PC-3 (cell line): Measurements from ENCODE around the gene ZNF236. TPM values are rescaled to one million over a fixed set of nuclear protein-coding genes. Genes with fewer than 3 reads are reported as not detected.
"Not testable (repeated sequence)": the region's sequence is repeated elsewhere in the genome, so short reads cannot be mapped to it uniquely, and the experiment has no call there.

Source experiments
- ATAC-seq: fragments of 200-7000 bp; cut with Tn5 transposase; 2 replicates; pipeline ENCODE4 v1.9.1; 2020; ENCODE audit warnings: mild to moderate bottlenecking, moderate library complexity
- BruUV-seq: library from RNA; stranded (reverse); fragments of 400-500 nt; replicated peaks from 2 replicates; lab custom pipeline; 2021; lab: Mats Ljungman, UMichigan
- CTCF ChIA-PET: fragments of 300-600 bp; sonication (Branson Sonifier 250); formaldehyde crosslinking; loops from one replicate; lab custom pipeline; 2022; ENCODE audit warnings: antibody characterized with exemption; lab: Charles Lee
- POLR2A ChIA-PET: fragments of 300-600 bp; sonication (Branson Sonifier 250); formaldehyde crosslinking; loops from one replicate; lab custom pipeline; 2022; ENCODE audit warnings: antibody characterized with exemption; ENCODE audit not compliant: unreplicated experiment; lab: Charles Lee
- DNase-seq: peaks from one replicate; pipeline ENCODE4 v3.0.0-alpha.2; 2015
- H2AFZ ChIP-seq: fragments of 300-600 bp; sonication (generic); 2 replicates; pipeline ENCODE4 v1.6.0; 2016; ENCODE audit warnings: antibody characterized with exemption, low read length
- H3F3A ChIP-seq: fragments of 300-600 bp; sonication (generic); one replicate; pipeline ENCODE4 v1.6.0; 2017; ENCODE audit warnings: antibody characterized with exemption, low read length, control low read depth, mild to moderate bottlenecking; ENCODE audit not compliant: unreplicated experiment
- H3K27ac ChIP-seq: fragments of 300-600 bp; sonication (generic); 2 replicates; pipeline ENCODE4 v1.5.1; 2016; ENCODE audit warnings: mild to moderate bottlenecking, low read length
- H3K27me3 ChIP-seq: fragments of 300-600 bp; sonication (generic); 2 replicates; pipeline ENCODE4 v1.6.1; 2016; ENCODE audit warnings: low read length, mixed read lengths
- H3K36me3 ChIP-seq: fragments of 300-600 bp; sonication (generic); 2 replicates; pipeline ENCODE4 v1.6.1; 2016; ENCODE audit warnings: low read depth, mixed run types, low read length, mixed read lengths
- H3K4me1 ChIP-seq: fragments of 300-600 bp; sonication (generic); 2 replicates; pipeline ENCODE4 v1.5.1; 2016; ENCODE audit warnings: low read length; ENCODE audit not compliant: insufficient read depth
- H3K4me2 ChIP-seq: fragments of 300-600 bp; sonication (generic); 2 replicates; pipeline ENCODE4 v1.6.0; 2016; ENCODE audit warnings: low read length
- H3K4me3 ChIP-seq: fragments of 300-600 bp; sonication (generic); 2 replicates; pipeline ENCODE4 v1.5.1; 2016; ENCODE audit warnings: mild to moderate bottlenecking, low read length, mixed read lengths
- H3K79me2 ChIP-seq: fragments of 300-600 bp; sonication (generic); 2 replicates; pipeline ENCODE4 v1.6.1; 2017; ENCODE audit warnings: low read length, mixed read lengths
- H3K9ac ChIP-seq: fragments of 300-600 bp; sonication (generic); 2 replicates; pipeline ENCODE4 v1.6.0; 2016; ENCODE audit warnings: mild to moderate bottlenecking, low read length
- H3K9me2 ChIP-seq: fragments of 300-600 bp; sonication (generic); replicated peaks from 2 replicates; pipeline ENCODE4 v1.6.1; 2016; ENCODE audit warnings: mixed run types, low read length, mixed read lengths
- H3K9me3 ChIP-seq: fragments of 300-600 bp; sonication (generic); 2 replicates; pipeline ENCODE4 v1.6.1; 2016; ENCODE audit warnings: low read length, mixed read lengths
- H4K20me1 ChIP-seq: fragments of 300-600 bp; sonication (generic); 2 replicates; pipeline ENCODE4 v1.6.1; 2016; ENCODE audit warnings: low read length, mixed read lengths
- CTCF ChIP-seq: fragments of 300-600 bp; sonication (generic); conservative IDR thresholded peaks from 2 replicates; pipeline ENCODE4 v1.5.1; 2017; ENCODE audit warnings: antibody characterized with exemption, low read depth, mild to moderate bottlenecking, low read length
- EZH2 ChIP-seq: fragments of 300-600 bp; sonication (generic); IDR thresholded peaks from one replicate; pipeline ENCODE4 v1.6.1; 2017; ENCODE audit warnings: antibody characterized with exemption, mild to moderate bottlenecking, low read length; ENCODE audit not compliant: unreplicated experiment
- EZH2phosphoT487 ChIP-seq: fragments of 300-600 bp; sonication (generic); IDR thresholded peaks from 2 replicates; pipeline ENCODE4 v1.6.1; 2018; ENCODE audit warnings: mild to moderate bottlenecking, antibody characterized with exemption, low read length, borderline replicate concordance
- intact Hi-C: fragments of 100-400 bp; cut with micrococcal nuclease; formaldehyde crosslinking; loops from 2 replicates; pipeline ENCODE4 v1.9.0; 2023
- total RNA-seq: library from RNA; depleted of rRNA; stranded (reverse); fragments of >200 nt; gene quantifications from 2 replicates; pipeline ENCODE4 v1.2.3, GENCODE V29; 2014

ZNF236 gene
- total RNA-seq, 1 experiment from 2014 or later: 7.7 TPM

DNA sequence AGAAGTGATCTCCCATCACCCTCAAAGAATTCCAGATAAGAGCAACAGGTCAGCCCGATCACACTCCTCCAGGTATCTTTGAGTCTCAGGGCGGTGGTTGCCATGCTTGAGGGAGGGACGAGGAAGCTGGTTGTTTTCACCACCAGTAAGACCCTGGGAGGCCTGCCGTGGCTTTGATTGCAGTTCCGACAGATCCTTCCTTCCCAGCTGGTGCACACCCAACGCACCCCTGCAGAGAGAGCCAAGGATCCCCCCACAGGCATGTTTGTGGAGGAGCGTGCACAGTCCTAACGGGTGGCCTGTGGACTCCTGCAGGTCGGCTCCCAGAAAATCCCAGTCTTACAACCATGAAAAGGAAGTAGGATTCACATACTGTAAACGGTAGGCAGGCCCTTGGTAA is 13.8 kb upstream of the ZNF236 start:
- no TSS peak for BruUV-seq
- Histone ChIP-seq H3K9me3 (no peaks in the 10 kb centered on the region), H3K4me1 (no peaks in the 10 kb centered on the region; the same call in 1 of the 2 replicates), H3K27me3 (no peaks in the 10 kb centered on the region), H3K4me2 (no peak overlapping the region), H2AFZ (no peak overlapping the region), H3K4me3 (no peak overlapping the region), H3F3A (no peaks in the 10 kb centered on the region), H4K20me1 (no peaks in the 10 kb centered on the region), H3K36me3 (no peaks in the 10 kb centered on the region), H3K27ac (no peak overlapping the region), H3K79me2 (no peaks in the 10 kb centered on the region), H3K9me2 (no peaks in the 10 kb centered on the region), H3K9ac (no peak overlapping the region)
- CTCF ChIA-PET: no interaction called here
- DNase-seq (no peak), ATAC-seq (no peak)
- intact Hi-C loops: no loop called here
- POLR2A ChIA-PET: no interaction called here
- no peak for TF ChIP-seq EZH2phosphoT487
- no peak for TF ChIP-seq CTCF
- no peak for TF ChIP-seq EZH2

DNA sequence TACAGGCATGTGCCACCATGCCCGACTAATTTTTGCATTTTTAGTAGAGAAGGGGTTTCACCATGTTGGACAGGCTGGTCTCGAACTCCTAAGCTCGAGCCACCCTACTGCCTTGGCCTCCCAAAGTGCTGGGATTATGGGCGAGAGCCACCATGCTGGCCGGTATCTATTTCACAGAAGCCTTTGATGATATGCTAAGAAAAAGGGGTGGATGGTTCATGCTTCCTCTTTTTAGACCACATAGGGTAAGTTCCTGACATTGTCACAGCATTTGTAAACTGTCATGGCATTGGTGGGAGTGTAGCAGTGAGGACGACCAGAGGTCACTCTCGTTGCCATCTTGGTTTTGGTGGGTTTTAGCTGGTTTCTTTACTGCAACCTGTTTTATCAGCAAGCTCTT is 10.8 kb upstream of the ZNF236 start:
- CTCF ChIA-PET, POLR2A ChIA-PET, BruUV-seq: not testable (repeated sequence)

GRCh38 chr18:76814256-76814655 is 8.1 kb upstream of the ZNF236 start:
- intact Hi-C loops: no loop called here
- no peak overlapping the region for H3K9ac ChIP-seq
- H3K4me2 ChIP-seq: no peak overlapping the region
- H3K36me3 ChIP-seq: no peaks in the 10 kb centered on the region
- H3K79me2 ChIP-seq: peaks cover 15% of the 10 kb centered on the region
- ChIA-PET CTCF (no interaction called here), POLR2A (no interaction called here)
- no peak overlapping the region for H3K27ac ChIP-seq
- no TSS peak for BruUV-seq
- H3K27me3 ChIP-seq: no peaks in the 10 kb centered on the region
- no peaks in the 10 kb centered on the region for H3F3A ChIP-seq
- TF ChIP-seq CTCF (no peak), EZH2 (no peak), EZH2phosphoT487 (no peak)
- H3K9me2 ChIP-seq: no peaks in the 10 kb centered on the region
- no peaks in the 10 kb centered on the region for H4K20me1 ChIP-seq
- ATAC-seq (no peak), DNase-seq (no peak)
- H3K4me3 ChIP-seq: no peak overlapping the region
- no peak overlapping the region for H2AFZ ChIP-seq
- H3K9me3 ChIP-seq: no peaks in the 10 kb centered on the region
- H3K4me1 ChIP-seq: no peaks in the 10 kb centered on the region

More for the DNA sequence above, 10.8 kb upstream of the ZNF236 start:
- H3F3A ChIP-seq, H4K20me1 ChIP-seq, H3K79me2 ChIP-seq, H3K36me3 ChIP-seq, H3K9me2 ChIP-seq, H3K27me3 ChIP-seq, H3K27ac ChIP-seq, H3K4me3 ChIP-seq, H2AFZ ChIP-seq, H3K4me1 ChIP-seq, intact Hi-C loops, DNase-seq, ATAC-seq, H3K9ac ChIP-seq, H3K9me3 ChIP-seq, H3K4me2 ChIP-seq: not testable (repeated sequence)
